Activated naive CD8-positive, alpha-beta T cell treated with anti-CD3 and anti-CD28 coated beads, Interleukin-2, amount 50 U/mL, for 24 hours (primary cell): ENCODE results near the gene GRM2.

ENCODE experiments used
- ATAC-seq: fragments of 150-1000 bp; cut with Tn5 transposase; one replicate; pipeline ENCODE4 v1.10.0; 2021
- DNase-seq: peaks from one replicate; pipeline ENCODE4 v3.0.0; 2021
- H3K27ac Mint-ChIP-seq: one replicate; pipeline ENCODE4 v1.8.0; 2021; ENCODE audit warnings: mild to moderate bottlenecking, mixed read lengths
- H3K27me3 Mint-ChIP-seq: one replicate; pipeline ENCODE4 v1.8.0; 2021; ENCODE audit warnings: mixed read lengths
- H3K36me3 Mint-ChIP-seq: one replicate; pipeline ENCODE4 v1.8.0; 2021; ENCODE audit warnings: low read depth, mixed read lengths
- H3K4me1 Mint-ChIP-seq: one replicate; pipeline ENCODE4 v1.8.0; 2021; ENCODE audit warnings: mixed read lengths
- H3K4me3 Mint-ChIP-seq: one replicate; pipeline ENCODE4 v1.8.0; 2021; ENCODE audit warnings: mild to moderate bottlenecking, moderate library complexity, mixed read lengths
- H3K9me3 Mint-ChIP-seq: one replicate; pipeline ENCODE4 v1.8.0; 2021; ENCODE audit warnings: mixed read lengths

GRM2 gene

DNA sequence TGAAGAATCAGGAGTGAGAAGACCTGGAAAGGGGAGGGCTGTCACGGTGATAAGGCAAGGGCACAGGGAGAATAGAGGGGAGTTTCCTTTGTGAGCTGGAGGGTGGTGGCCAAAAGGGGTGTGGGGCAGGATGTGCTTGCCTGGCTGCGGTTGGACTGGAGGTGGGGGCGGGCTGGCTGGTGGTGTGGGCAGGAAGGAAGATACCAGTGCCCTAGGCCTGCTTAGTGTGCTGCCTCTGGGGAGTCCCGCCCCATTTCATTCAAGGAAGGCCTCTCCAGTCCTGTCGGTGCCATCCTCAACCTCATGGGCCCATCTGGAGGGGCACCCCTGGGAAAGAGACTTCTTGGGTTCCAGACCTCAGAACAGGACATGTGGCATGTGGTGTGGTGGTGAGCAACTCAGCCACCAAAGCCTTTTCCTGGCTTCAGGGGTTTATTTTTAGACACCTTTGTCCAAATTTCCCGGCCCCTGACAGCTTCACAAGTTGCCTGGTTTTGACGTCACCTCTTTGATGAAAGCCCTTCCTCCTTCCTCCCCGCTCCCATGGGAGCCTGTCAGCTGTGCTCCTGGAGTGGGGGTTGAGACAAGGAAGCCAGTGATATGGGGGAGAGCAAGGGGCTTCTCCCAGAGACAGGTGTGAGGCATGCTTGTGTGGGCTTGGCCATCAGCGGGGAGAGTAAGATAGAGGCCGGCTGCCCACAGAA is 20.2 kb upstream of the GRM2 start:
- DNase-seq, result peak; percentile 84
- Mint-ChIP-seq H3K27me3 (no peaks in the 10 kb centered on the region), H3K4me3 (peak overlapping the region; percentile 64), H3K36me3 (peaks cover 32% of the 10 kb centered on the region), H3K4me1 (peaks cover 54% of the 10 kb centered on the region), H3K27ac (peak overlapping the region; percentile 90), H3K9me3 (no peaks in the 10 kb centered on the region)
- peak; percentile 89 for ATAC-seq

DNA sequence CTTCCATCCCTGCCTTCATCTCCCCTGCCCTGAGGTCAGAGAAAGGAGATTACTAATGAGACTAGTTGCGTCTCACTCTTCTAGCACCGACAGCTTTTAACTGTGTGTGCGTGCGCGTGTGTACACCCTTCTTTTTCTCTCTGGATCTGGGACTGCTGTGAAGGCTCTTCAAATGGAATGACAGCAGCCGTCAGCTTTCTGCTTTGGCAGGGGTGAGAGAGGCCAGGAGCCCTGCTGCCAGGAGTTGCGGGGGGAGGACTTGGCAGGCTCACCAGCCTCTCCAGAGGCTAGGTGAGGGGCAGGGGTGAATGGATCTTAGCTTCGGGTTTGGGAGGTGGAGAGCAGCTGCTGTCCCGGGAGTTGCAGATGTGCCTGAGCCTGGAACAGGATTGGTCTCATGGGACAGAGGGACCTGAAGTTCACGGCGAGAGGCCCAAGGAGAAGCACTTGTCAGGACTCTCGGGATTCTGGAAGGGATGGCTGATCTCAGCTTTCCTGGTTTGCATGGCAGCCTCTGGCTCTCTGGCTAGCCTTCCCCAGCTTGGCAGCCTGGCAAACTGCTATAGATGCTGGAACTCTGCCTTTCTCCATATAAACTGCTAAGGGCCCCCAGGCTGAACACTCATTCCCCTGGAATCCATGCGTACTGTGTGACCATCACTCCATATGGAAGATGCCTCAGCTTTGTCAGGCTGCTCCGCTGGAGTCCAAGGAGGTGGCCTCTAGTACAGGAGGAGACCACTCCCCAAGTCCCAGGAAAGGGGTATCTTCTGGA is 19.2 kb upstream of the GRM2 start:
- no peak for ATAC-seq
- Mint-ChIP-seq H3K27me3 (no peaks in the 10 kb centered on the region), H3K9me3 (no peaks in the 10 kb centered on the region), H3K4me1 (peaks cover 44% of the 10 kb centered on the region), H3K27ac (peak overlapping the region; percentile 90), H3K36me3 (peaks cover 30% of the 10 kb centered on the region), H3K4me3 (no peak overlapping the region)
- DNase-seq, result no peak

GRCh38 chr3:51688206-51688600 is 18.7 kb upstream of the GRM2 start:
- Mint-ChIP-seq H3K27ac (no peak overlapping the region), H3K9me3 (no peaks in the 10 kb centered on the region), H3K4me3 (no peak overlapping the region), H3K4me1 (peaks cover 38% of the 10 kb centered on the region), H3K36me3 (peaks cover 30% of the 10 kb centered on the region), H3K27me3 (no peaks in the 10 kb centered on the region)
- DNase-seq (no peak), ATAC-seq (no peak)

DNA sequence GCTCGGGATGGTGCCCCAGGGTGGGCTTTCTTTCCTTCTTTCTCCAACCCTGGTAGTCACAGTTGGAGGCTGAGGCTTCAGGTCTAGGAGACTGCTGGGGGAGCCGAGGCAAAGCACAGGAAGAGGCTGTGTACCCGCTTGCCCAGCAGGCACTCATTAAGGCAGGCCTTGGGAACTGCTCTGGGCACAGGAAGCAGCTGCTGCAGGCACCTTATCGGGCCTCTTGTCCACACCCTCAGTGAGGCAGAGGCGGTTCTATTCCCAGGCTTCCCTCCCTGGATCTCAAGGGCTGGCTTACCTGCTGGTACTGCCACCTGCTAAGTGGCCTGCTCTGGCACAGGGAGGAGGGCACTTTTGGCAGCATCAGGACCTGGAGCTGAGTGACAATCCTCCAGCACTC is 15.8 kb upstream of the GRM2 start:
- DNase-seq, result no peak
- no peak for ATAC-seq
- Mint-ChIP-seq H3K9me3 (no peaks in the 10 kb centered on the region), H3K36me3 (peaks cover 17% of the 10 kb centered on the region), H3K27me3 (no peaks in the 10 kb centered on the region), H3K27ac (no peak overlapping the region), H3K4me3 (no peak overlapping the region), H3K4me1 (peaks cover 20% of the 10 kb centered on the region)

GRCh38 chr3:51691949-51692348 is 14.9 kb upstream of the GRM2 start:
- Mint-ChIP-seq H3K36me3 (peaks cover 11% of the 10 kb centered on the region), H3K4me1 (peaks cover 11% of the 10 kb centered on the region), H3K27ac (no peak overlapping the region), H3K9me3 (no peaks in the 10 kb centered on the region), H3K4me3 (no peak overlapping the region), H3K27me3 (no peaks in the 10 kb centered on the region)
- ATAC-seq (no peak), DNase-seq (no peak)

DNA sequence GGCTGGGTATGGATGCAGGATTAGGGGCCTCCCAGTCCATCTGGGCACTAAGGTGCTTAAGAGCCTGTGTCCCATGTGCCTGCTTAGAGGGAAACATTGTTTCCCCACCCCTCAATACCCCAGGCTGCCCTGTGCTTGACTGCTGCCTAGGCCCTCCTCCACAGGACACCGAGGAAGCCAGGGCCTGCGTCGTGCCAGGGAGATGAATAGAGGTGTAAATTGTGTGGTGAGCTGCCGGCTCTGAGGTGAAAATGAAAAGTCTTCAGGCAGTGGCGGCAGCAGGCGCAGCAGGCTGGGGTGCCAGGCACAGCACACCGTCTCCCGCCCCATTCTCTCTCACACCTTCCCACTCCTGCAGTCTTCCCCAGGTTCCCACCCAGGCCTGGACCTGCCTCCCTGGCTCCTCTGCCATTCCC is 13.9 kb upstream of the GRM2 start:
- H3K36me3 Mint-ChIP-seq, result peaks cover 6% of the 10 kb centered on the region
- H3K4me3 Mint-ChIP-seq, result no peak overlapping the region
- H3K27ac Mint-ChIP-seq, result no peak overlapping the region
- H3K9me3 Mint-ChIP-seq, result no peaks in the 10 kb centered on the region
- H3K27me3 Mint-ChIP-seq, result no peaks in the 10 kb centered on the region
- ATAC-seq (no peak), DNase-seq (no peak)
- peaks cover 4% of the 10 kb centered on the region for H3K4me1 Mint-ChIP-seq

DNA sequence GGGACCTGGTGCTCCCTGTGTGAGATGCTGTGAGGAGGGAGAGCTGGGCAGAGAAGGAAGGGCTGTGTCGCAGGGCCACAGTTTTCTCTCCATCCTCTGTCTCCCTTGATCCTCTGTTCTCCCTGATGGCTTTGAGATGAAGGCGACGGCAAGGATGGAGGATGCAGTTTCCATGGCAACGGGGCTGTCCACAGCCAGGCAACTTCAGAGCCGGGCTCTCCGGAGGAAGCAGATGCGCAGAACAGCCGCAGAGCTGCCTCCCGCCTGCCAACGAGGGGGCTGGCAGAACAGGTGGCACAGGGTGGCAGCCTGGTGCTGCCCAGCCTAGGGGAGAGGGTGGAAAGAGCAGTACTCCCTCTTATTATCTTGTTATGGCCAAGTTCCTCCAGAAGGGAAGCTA is 9.9 kb upstream of the GRM2 start:
- DNase-seq, result no peak
- no peak overlapping the region for H3K4me3 Mint-ChIP-seq
- H3K27me3 Mint-ChIP-seq, result no peaks in the 10 kb centered on the region
- no peak for ATAC-seq
- H3K9me3 Mint-ChIP-seq, result no peaks in the 10 kb centered on the region
- peaks cover 2% of the 10 kb centered on the region for H3K4me1 Mint-ChIP-seq
- no peaks in the 10 kb centered on the region for H3K36me3 Mint-ChIP-seq
- no peak overlapping the region for H3K27ac Mint-ChIP-seq

GRCh38 chr3:51698209-51698608 is 8.7 kb upstream of the GRM2 start:
- Mint-ChIP-seq H3K4me3 (no peak overlapping the region), H3K36me3 (no peaks in the 10 kb centered on the region), H3K9me3 (no peaks in the 10 kb centered on the region), H3K27me3 (no peaks in the 10 kb centered on the region), H3K4me1 (peaks cover 2% of the 10 kb centered on the region), H3K27ac (no peak overlapping the region)
- DNase-seq (no peak), ATAC-seq (no peak)

DNA sequence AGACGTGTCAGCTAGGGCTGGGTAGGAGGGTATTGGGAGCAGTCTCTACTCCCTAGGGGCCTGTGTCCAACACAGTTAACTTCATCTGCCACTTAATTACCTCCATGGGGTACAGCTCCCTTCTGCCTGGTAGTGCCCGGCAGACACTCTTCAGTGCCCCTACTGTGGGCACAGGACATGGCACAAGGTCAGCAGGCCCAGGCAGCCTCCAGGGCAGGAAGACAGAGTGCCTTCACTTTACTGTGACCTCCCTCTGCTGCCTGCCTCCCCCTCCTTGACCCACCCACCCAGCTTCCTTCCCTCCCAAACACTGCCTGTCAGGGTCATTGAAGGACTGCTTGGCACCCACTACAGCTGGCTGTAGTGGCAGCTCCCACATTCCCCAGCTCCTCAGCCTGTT is 6.5 kb upstream of the GRM2 start:
- H3K27ac Mint-ChIP-seq, result no peak overlapping the region
- no peak for DNase-seq
- H3K4me3 Mint-ChIP-seq, result no peak overlapping the region
- no peak for ATAC-seq
- H3K9me3 Mint-ChIP-seq, result no peaks in the 10 kb centered on the region
- no peaks in the 10 kb centered on the region for H3K27me3 Mint-ChIP-seq
- no peaks in the 10 kb centered on the region for H3K36me3 Mint-ChIP-seq
- H3K4me1 Mint-ChIP-seq, result peaks cover 2% of the 10 kb centered on the region

DNA sequence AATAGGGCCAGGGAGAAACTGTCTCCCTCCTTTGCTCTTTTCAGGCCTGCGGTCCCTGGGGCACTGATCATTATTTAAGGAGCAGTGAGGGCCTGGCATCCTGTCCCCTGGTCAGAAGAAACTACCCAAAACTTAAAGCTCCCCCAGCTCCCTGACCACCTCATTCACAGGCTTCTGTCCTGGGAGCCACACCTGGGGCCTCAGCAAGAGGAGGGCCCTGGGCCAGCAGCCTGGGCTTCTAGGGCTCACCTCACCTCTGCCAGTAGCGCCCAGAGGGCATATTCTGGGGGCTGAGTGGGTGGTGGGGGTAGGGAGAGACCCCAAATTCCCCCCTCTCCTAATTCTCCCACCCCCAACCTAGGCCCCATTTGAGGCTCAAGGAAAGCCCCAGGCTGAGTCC is 4.7 kb upstream of the GRM2 start:
- peaks cover 4% of the 10 kb centered on the region for H3K36me3 Mint-ChIP-seq
- ATAC-seq (no peak), DNase-seq (no peak)
- no peaks in the 10 kb centered on the region for H3K27me3 Mint-ChIP-seq
- H3K4me1 Mint-ChIP-seq, result peaks cover 11% of the 10 kb centered on the region
- H3K9me3 Mint-ChIP-seq, result no peaks in the 10 kb centered on the region
- no peak overlapping the region for H3K4me3 Mint-ChIP-seq
- H3K27ac Mint-ChIP-seq, result no peak overlapping the region

DNA sequence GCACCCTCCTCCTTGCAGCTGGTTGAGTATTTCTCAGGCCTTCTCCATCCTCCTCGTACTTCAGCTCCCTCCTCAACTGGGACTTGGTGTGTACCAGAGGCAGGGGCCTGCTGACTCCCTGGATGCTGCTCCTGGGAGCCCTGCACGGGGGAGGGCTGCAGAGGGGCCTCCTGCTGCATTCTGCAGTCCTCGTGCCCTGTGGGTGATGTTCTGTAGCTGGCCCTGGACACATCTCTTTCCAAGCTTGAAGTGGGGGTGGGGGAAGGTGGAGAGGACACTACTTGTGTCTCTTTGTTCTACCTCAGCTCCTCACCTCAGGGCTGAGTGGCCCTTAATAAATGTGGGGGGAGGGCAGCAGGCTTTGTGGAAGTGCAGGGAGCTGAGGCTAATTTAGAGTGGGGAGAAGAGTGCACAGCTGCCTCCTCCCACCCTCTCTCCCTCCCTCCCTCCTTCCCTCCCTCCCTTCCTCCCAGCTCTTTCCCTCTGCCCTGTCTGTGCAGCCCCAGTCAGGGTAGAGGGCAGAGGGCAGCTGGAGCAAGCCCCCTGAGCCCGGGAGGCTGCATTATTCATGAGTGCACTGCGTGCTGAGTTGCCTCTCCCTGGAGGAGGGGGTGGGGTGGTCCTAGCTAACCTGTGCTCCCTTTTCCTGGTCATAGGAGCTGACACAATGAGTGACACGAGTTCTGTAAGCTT is 3.7 kb upstream of the GRM2 start:
- Mint-ChIP-seq H3K9me3 (no peaks in the 10 kb centered on the region), H3K4me1 (peaks cover 13% of the 10 kb centered on the region), H3K27ac (no peak overlapping the region), H3K36me3 (peaks cover 4% of the 10 kb centered on the region), H3K27me3 (no peaks in the 10 kb centered on the region), H3K4me3 (no peak overlapping the region)
- no peak for DNase-seq
- no peak for ATAC-seq

- H3K36me3 Mint-ChIP-seq, result peaks cover 4% of the 10 kb centered on the region
- peaks cover 13% of the 10 kb centered on the region for H3K4me1 Mint-ChIP-seq
- H3K27me3 Mint-ChIP-seq, result no peaks in the 10 kb centered on the region
- no peaks in the 10 kb centered on the region for H3K9me3 Mint-ChIP-seq
- no peak for ATAC-seq
- H3K4me3 Mint-ChIP-seq, result no peak overlapping the region
- no peak overlapping the region for H3K27ac Mint-ChIP-seq
- no peak for DNase-seq
Observed at GRCh38 chr3:51703761-51704510, 2.9 kb upstream of the GRM2 start.

DNA sequence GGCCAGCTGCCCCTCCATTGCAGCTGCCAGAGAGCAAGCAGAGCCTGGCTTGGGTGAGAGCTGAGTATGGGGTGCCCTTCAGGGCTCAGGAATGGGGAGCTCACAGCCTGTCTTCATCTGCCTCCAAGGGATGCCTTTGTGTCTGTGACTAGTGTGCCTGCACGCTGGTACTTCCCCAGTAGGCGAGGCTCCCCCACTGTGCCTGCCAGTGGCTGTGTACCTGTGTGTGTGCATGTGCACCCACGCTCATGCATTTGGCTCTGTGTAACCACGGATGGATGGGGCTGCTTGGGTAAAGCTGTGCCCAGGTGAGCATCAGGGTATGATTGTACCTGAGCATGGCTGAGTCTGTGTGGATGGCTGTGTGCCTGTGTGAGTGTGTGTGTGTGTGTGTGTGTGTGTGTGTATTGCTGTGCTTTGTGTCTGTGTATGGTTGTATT is 2.3 kb upstream of the GRM2 start:
- H3K27me3 Mint-ChIP-seq, result no peaks in the 10 kb centered on the region
- H3K9me3 Mint-ChIP-seq, result no peaks in the 10 kb centered on the region
- no peak for ATAC-seq
- H3K36me3 Mint-ChIP-seq, result peaks cover 4% of the 10 kb centered on the region
- no peak for DNase-seq
- peaks cover 11% of the 10 kb centered on the region for H3K4me1 Mint-ChIP-seq
- H3K4me3 Mint-ChIP-seq, result no peak overlapping the region
- H3K27ac Mint-ChIP-seq, result no peak overlapping the region

- Mint-ChIP-seq H3K9me3 (no peaks in the 10 kb centered on the region), H3K27ac (no peak overlapping the region), H3K36me3 (peaks cover 6% of the 10 kb centered on the region), H3K4me3 (no peak overlapping the region), H3K4me1 (peaks cover 18% of the 10 kb centered on the region), H3K27me3 (peaks cover 2% of the 10 kb centered on the region)
- DNase-seq (no peak), ATAC-seq (no peak)
Observed at GRCh38 chr3:51705276-51706020, 1.4 kb upstream of the GRM2 start.
